ENCODE results near the gene FOXP1.

DNA sequence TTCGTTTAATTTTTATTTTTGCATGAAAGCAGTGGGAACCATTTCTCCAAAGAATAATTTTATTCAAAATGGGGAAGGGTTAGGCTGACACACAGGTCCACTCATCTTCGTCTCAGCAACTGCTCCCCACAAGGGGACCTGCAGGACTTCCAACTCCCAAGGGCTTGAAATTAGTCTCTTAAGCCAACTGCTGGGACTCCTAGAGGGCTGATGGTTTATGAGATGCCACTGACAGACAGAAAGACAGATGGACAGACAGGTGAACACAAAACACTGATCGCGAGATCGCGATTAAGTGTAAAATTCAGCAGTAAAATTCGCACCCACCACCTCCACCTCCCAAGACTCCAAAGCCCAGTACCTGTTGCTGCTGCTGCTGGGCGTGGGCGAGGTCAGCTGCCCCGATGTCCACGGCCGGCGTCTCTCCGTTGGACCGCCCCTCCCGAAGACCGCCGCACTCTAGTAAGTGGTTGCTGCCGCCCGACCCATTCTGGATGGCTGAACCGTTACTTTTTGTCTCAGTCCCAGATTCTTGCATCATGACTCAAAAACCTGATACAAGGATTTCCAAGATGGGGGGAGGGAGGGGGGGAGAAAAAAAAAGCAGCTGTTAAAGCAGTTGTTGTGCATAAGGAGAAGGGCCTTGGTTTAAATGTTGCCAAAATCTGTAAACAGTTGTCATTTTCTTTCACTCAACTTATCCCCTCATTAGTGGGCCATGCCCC, 385.5 kb downstream of the FOXP1 start:
- TF ChIP-seq, protein P1, sequence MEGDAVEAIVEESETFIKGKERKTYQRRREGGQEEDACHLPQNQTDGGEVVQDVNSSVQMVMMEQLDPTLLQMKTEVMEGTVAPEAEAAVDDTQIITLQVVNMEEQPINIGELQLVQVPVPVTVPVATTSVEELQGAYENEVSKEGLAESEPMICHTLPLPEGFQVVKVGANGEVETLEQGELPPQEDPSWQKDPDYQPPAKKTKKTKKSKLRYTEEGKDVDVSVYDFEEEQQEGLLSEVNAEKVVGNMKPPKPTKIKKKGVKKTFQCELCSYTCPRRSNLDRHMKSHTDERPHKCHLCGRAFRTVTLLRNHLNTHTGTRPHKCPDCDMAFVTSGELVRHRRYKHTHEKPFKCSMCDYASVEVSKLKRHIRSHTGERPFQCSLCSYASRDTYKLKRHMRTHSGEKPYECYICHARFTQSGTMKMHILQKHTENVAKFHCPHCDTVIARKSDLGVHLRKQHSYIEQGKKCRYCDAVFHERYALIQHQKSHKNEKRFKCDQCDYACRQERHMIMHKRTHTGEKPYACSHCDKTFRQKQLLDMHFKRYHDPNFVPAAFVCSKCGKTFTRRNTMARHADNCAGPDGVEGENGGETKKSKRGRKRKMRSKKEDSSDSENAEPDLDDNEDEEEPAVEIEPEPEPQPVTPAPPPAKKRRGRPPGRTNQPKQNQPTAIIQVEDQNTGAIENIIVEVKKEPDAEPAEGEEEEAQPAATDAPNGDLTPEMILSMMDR (IDR thresholded peaks at IDR 0.05) = no peak
- no peak for TF ChIP-seq POLR2A (IDR thresholded peaks at IDR 0.05)
- no peak for TF ChIP-seq EP300 (IDR thresholded peaks at IDR 0.05)
